ENCODE measurements around the gene UBXN7.

GRCh38 chr3:196458063-196458462 lies 25.8 kb upstream of the UBXN7 start:
- no peak for TF ChIP-seq CTCF (IDR thresholded peaks at IDR 0.05)
- TF ChIP-seq POLR2AphosphoS5 (IDR thresholded peaks at IDR 0.05) = no peak
